ENCODE results near the gene NT5C.
A peak's percentile ranks its signal among the peaks of the same experiment; 100 is the strongest.
"Not testable (repeated sequence)": the region's sequence is repeated elsewhere in the genome, so short reads cannot be mapped to it uniquely, and the experiment has no call there.

The NT5C gene

GRCh38 chr17:75159196-75160031 lies 27.9 kb upstream of the NT5C start:
- H3K79me2 ChIP-seq (ENCODE audit: insufficient read depth, low read length): no peaks in the 10 kb centered on the region
- no peak overlapping the region for H3K27ac ChIP-seq (ENCODE audit: low read depth, low read length, poor library complexity, severe bottlenecking)
- H3K27me3 ChIP-seq (ENCODE audit: insufficient read depth, low read length): no peaks in the 10 kb centered on the region
- H3K36me3 ChIP-seq (ENCODE audit: insufficient read depth, low read length): peaks cover 4% of the 10 kb centered on the region; the same call in 1 of the 2 replicates
- H3F3A ChIP-seq (ENCODE audit: insufficient read depth, low read length): no peaks in the 10 kb centered on the region
- H3K4me2 ChIP-seq (ENCODE audit: low read length): no peak overlapping the region
- H3K9ac ChIP-seq (ENCODE audit: low read length): no peak overlapping the region
- TF ChIP-seq CTCF (IDR thresholded peaks at IDR 0.05; ENCODE audit: low read length) (no peak), EZH2 (IDR thresholded peaks at IDR 0.05; ENCODE audit: borderline replicate concordance, low read length) (no peak)
- H3K9me3 ChIP-seq (ENCODE audit: low read length): no peaks in the 10 kb centered on the region
- no peak overlapping the region for H3K4me3 ChIP-seq (ENCODE audit: low read depth, low read length, poor library complexity, severe bottlenecking)
- H3K9me2 ChIP-seq (ENCODE audit: low read depth, low read length): no peaks in the 10 kb centered on the region
- no peaks in the 10 kb centered on the region for H4K20me1 ChIP-seq (ENCODE audit: insufficient read depth, low read length)
- H2AFZ ChIP-seq (ENCODE audit: low read length): no peak overlapping the region
- peaks cover 8% of the 10 kb centered on the region for H3K4me1 ChIP-seq (ENCODE audit: insufficient read depth, low read length, severe bottlenecking)

DNA sequence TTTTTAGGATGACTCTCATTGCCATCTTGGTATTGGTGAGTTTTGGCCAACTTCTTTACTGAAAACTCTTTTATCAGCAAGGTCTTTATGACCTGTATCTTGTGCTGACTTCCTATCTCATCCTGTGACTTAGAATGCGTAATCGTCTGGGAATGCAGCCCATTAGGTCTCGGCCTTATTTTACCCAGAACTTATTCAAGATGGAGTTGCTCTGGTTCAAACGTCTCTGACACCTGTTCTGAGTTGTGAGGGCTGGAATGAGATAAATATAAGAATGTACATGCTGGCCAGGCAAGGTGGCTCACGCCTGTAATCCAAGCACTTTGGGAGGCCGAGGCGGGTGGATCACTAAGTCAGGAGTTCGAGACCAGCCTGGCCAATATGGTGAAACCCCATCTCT lies 26.9 kb upstream of the NT5C start:
- H3K4me1 ChIP-seq (ENCODE audit: insufficient read depth, low read length, severe bottlenecking): not testable (repeated sequence)

DNA sequence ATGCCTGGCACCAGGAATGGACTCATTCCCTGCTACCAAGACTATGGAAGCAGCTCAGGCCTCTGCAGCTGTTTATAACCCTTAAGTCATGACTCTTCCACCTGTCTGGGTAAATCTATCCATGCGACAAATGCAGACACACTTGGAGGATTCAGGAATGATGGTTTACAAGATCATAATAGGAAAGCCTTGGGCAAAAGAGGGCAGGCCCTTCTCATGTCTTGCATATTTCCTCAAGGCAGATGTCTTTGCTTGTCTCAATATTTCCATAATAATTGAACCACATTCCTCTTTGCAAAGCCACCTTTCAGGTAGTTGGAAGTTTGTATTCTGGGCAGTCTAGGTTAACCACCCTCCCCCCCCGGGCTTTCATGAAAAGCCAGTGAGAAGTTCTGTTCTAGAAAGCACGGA lies 23.7 kb upstream of the NT5C start:
- peak overlapping the region; percentile 62; the same call in 1 of the 2 replicates for H3K4me2 ChIP-seq (ENCODE audit: low read length)
- H3K9ac ChIP-seq (ENCODE audit: low read length): peak overlapping the region; percentile 45
- H3K4me1 ChIP-seq (ENCODE audit: insufficient read depth, low read length, severe bottlenecking): peaks cover 21% of the 10 kb centered on the region
- H3K9me2 ChIP-seq (ENCODE audit: low read depth, low read length): no peaks in the 10 kb centered on the region
- no peaks in the 10 kb centered on the region for H4K20me1 ChIP-seq (ENCODE audit: insufficient read depth, low read length)
- peak overlapping the region; percentile 77 for H3K27ac ChIP-seq (ENCODE audit: low read depth, low read length, poor library complexity, severe bottlenecking)
- peak overlapping the region; percentile 34 for H3K4me3 ChIP-seq (ENCODE audit: low read depth, low read length, poor library complexity, severe bottlenecking)
- TF ChIP-seq CTCF (IDR thresholded peaks at IDR 0.05; ENCODE audit: low read length) (no peak), EZH2 (IDR thresholded peaks at IDR 0.05; ENCODE audit: borderline replicate concordance, low read length) (no peak)
- no peak overlapping the region for H2AFZ ChIP-seq (ENCODE audit: low read length)
- H3K9me3 ChIP-seq (ENCODE audit: low read length): no peaks in the 10 kb centered on the region
- peaks cover 39% of the 10 kb centered on the region for H3K79me2 ChIP-seq (ENCODE audit: insufficient read depth, low read length)
- H3F3A ChIP-seq (ENCODE audit: insufficient read depth, low read length): no peaks in the 10 kb centered on the region
- H3K27me3 ChIP-seq (ENCODE audit: insufficient read depth, low read length): no peaks in the 10 kb centered on the region
- peaks cover 13% of the 10 kb centered on the region; the same call in 1 of the 2 replicates for H3K36me3 ChIP-seq (ENCODE audit: insufficient read depth, low read length)

More for the DNA sequence above, 26.9 kb upstream of the NT5C start:
- not testable (repeated sequence) for H3K27ac ChIP-seq (ENCODE audit: low read depth, low read length, poor library complexity, severe bottlenecking); H3K79me2 ChIP-seq (ENCODE audit: insufficient read depth, low read length); H2AFZ ChIP-seq (ENCODE audit: low read length); H3K9ac ChIP-seq (ENCODE audit: low read length); H3K27me3 ChIP-seq (ENCODE audit: insufficient read depth, low read length); H3K36me3 ChIP-seq (ENCODE audit: insufficient read depth, low read length); H3K9me3 ChIP-seq (ENCODE audit: low read length); H4K20me1 ChIP-seq (ENCODE audit: insufficient read depth, low read length); H3K4me3 ChIP-seq (ENCODE audit: low read depth, low read length, poor library complexity, severe bottlenecking); H3F3A ChIP-seq (ENCODE audit: insufficient read depth, low read length); H3K4me2 ChIP-seq (ENCODE audit: low read length); H3K9me2 ChIP-seq (ENCODE audit: low read depth, low read length)

Measured in OCI-LY1 (cell line).